CD4-positive, alpha-beta T cell (primary cell): ENCODE data around the gene TIMP4. TPM values are rescaled to one million over a fixed set of nuclear protein-coding genes. Genes with fewer than 3 reads are reported as not detected.

Experiments
- ATAC-seq: fragments of 200-7000 bp; cut with Tn5 transposase; one replicate; pipeline ENCODE4 v1.10.0; 2022; ENCODE audit warnings: mild to moderate bottlenecking; ENCODE audit not compliant: poor library complexity
- CTCF ChIA-PET: fragments of 350-600 bp; sonication (Branson Sonifier 250); formaldehyde crosslinking; loops from one replicate; lab custom pipeline; 2021; ENCODE audit warnings: antibody characterized with exemption, inconsistent platforms; lab: Charles Lee
- POLR2A ChIA-PET: fragments of 350-600 bp; sonication (Branson Sonifier 250); formaldehyde crosslinking; loops from one replicate; lab custom pipeline; 2021; ENCODE audit warnings: antibody characterized with exemption, inconsistent platforms; lab: Charles Lee
- DNase-seq, 14 experiments: peaks; one replicate each; pipeline ENCODE4 v3.0.0-alpha.2; 2013 to 2020; ENCODE audit warnings: mixed read lengths in 2 of 14
- H3K27ac ChIP-seq, 2 donors: one replicate each; pipeline versions ENCODE4 v1.5.1 to v1.7.0; 2013; ENCODE audit warnings: low read length in 2 of 2, low read depth in 1 of 2, mild to moderate bottlenecking in 1 of 2
- H3K27me3 ChIP-seq, 2 experiments: 1 replicate in 1 of 2; 2 replicates in 1 of 2; pipeline versions ENCODE4 v1.6.1 to v1.7.0; 2013; ENCODE audit warnings: low read length in 2 of 2, control low read depth in 1 of 2, mild to moderate bottlenecking in 1 of 2, moderate library complexity in 1 of 2; ENCODE audit not compliant: insufficient read depth in 2 of 2, control insufficient read depth in 1 of 2
- H3K36me3 ChIP-seq: one replicate; pipeline ENCODE4 v1.6.1; 2013; ENCODE audit warnings: low read length, control low read depth; ENCODE audit not compliant: insufficient read depth
- H3K4me1 ChIP-seq: one replicate; pipeline ENCODE4 v1.6.1; 2013; ENCODE audit warnings: low read length, control low read depth; ENCODE audit not compliant: insufficient read depth
- H3K4me3 ChIP-seq: one replicate; pipeline ENCODE4 v1.5.1; 2013; ENCODE audit warnings: mild to moderate bottlenecking, low read length, moderate library complexity
- H3K9me3 ChIP-seq, 2 experiments: 1 replicate in 1 of 2; 2 replicates in 1 of 2; pipeline versions ENCODE4 v1.6.1 to v1.7.0; 2013; ENCODE audit warnings: low read length in 2 of 2, mild to moderate bottlenecking in 2 of 2, control low read depth in 1 of 2, moderate library complexity in 1 of 2; ENCODE audit not compliant: control insufficient read depth in 1 of 2, insufficient read depth in 1 of 2
- H3K27ac Mint-ChIP-seq: one replicate; pipeline ENCODE4 v1.8.0; 2020; ENCODE audit warnings: mixed read lengths
- H3K27me3 Mint-ChIP-seq: one replicate; pipeline ENCODE4 v1.8.0; 2021; ENCODE audit warnings: mixed read lengths
- H3K36me3 Mint-ChIP-seq: one replicate; pipeline ENCODE4 v1.8.0; 2021; ENCODE audit warnings: low read depth, mixed read lengths
- H3K4me1 Mint-ChIP-seq: one replicate; pipeline ENCODE4 v1.8.0; 2021; ENCODE audit warnings: low read depth, mixed read lengths
- H3K4me3 Mint-ChIP-seq: one replicate; pipeline ENCODE4 v1.8.0; 2020; ENCODE audit warnings: mild to moderate bottlenecking, mixed read lengths
- H3K9me3 Mint-ChIP-seq: one replicate; pipeline ENCODE4 v1.8.0; 2020; ENCODE audit warnings: mixed read lengths
- intact Hi-C, 2 experiments: fragments of 100-400 bp; cut with DNase I in 1 of 2; cut with micrococcal nuclease in 1 of 2; formaldehyde crosslinking; loops; one replicate each; pipeline versions ENCODE4 v1.15.1 to v1.9.0; 2023 to 2025; cut with DNase I, micrococcal nuclease
- total RNA-seq, 174 experiments: library from RNA in 2 of 174; stranded (reverse) in 2 of 174; gene quantifications; one replicate each; pipeline ENCODE4 v1.2.3 and lab custom pipeline; 2021 to 2026
- TF ChIP-seq, protein P1 (sequence below): fragments of 200-600 bp; IDR thresholded peaks from one replicate; pipeline ENCODE4 v1.8.0; 2022; ENCODE audit warnings: antibody characterized with exemption, mild to moderate bottlenecking

Gene TIMP4
- total RNA-seq, 2 experiments from 2014 or later, result not detected

DNA sequence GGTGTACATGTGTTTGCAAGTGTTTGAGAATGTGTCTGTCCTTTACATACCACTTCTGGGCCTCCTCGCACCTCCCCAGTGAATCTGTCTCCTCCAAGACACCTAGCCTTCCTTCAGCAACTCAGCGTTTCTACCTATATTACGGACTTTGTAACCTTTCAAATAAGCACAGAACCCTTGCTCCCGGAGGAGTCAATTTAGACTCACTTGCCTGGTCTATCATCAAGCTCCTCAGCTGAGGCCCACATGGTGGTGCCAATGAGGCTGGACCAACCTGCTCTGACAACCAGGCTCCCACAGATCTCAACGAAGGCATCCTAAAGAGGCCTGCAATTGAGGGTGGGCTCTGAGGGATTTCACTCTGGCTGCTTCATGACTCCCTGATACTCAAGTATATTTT, 32.8 kb upstream of the TIMP4 start:
- H3K27ac Mint-ChIP-seq, result no peak overlapping the region
- no peaks in the 10 kb centered on the region for H3K9me3 ChIP-seq
- no peaks in the 10 kb centered on the region for H3K36me3 ChIP-seq
- H3K4me1 ChIP-seq, result peaks cover 16% of the 10 kb centered on the region
- ChIA-PET POLR2A (no interaction called here), CTCF (no interaction called here)
- H3K27me3 Mint-ChIP-seq, result no peaks in the 10 kb centered on the region
- H3K36me3 Mint-ChIP-seq, result no peaks in the 10 kb centered on the region
- ATAC-seq, result no peak
- no peak overlapping the region for H3K4me3 ChIP-seq
- no peaks in the 10 kb centered on the region for H3K9me3 Mint-ChIP-seq
- no peak overlapping the region for H3K4me3 Mint-ChIP-seq
- no peak overlapping the region for H3K27ac ChIP-seq
- DNase-seq, result no peak
- H3K27me3 ChIP-seq, result no peaks in the 10 kb centered on the region
- TF ChIP-seq, protein P1, sequence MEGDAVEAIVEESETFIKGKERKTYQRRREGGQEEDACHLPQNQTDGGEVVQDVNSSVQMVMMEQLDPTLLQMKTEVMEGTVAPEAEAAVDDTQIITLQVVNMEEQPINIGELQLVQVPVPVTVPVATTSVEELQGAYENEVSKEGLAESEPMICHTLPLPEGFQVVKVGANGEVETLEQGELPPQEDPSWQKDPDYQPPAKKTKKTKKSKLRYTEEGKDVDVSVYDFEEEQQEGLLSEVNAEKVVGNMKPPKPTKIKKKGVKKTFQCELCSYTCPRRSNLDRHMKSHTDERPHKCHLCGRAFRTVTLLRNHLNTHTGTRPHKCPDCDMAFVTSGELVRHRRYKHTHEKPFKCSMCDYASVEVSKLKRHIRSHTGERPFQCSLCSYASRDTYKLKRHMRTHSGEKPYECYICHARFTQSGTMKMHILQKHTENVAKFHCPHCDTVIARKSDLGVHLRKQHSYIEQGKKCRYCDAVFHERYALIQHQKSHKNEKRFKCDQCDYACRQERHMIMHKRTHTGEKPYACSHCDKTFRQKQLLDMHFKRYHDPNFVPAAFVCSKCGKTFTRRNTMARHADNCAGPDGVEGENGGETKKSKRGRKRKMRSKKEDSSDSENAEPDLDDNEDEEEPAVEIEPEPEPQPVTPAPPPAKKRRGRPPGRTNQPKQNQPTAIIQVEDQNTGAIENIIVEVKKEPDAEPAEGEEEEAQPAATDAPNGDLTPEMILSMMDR, result no peak
- H3K4me1 Mint-ChIP-seq, result peaks cover 6% of the 10 kb centered on the region
- intact Hi-C loops, result no loop called here

DNA sequence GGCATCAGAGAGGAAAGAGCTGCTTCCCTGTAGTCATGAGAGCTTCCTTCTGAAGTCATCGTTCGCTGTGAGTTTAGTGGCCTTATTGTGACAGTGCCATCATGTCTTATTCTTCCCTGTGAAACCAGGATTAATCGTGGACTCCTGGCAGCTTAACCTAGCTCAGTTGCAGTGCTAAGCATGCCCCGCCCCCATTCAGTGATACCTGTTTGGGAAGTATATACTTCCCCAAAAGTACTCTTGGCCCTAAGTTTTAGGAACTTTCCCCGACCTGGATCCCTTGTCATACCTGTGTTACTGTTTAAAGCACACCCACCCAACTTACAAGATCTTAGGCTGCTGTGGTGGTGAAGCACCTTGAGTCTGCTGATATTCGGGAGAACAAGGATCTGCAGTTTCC, 32.1 kb upstream of the TIMP4 start:
- DNase-seq (no peak), ATAC-seq (no peak)
- Histone ChIP-seq H3K27ac (no peak overlapping the region), H3K36me3 (no peaks in the 10 kb centered on the region), H3K4me3 (no peak overlapping the region), H3K9me3 (no peaks in the 10 kb centered on the region), H3K27me3 (no peaks in the 10 kb centered on the region), H3K4me1 (peaks cover 16% of the 10 kb centered on the region)
- no peaks in the 10 kb centered on the region for H3K36me3 Mint-ChIP-seq
- intact Hi-C loops, result no loop called here
- CTCF ChIA-PET, result no interaction called here
- no peaks in the 10 kb centered on the region for H3K9me3 Mint-ChIP-seq
- no peak overlapping the region for H3K27ac Mint-ChIP-seq
- H3K27me3 Mint-ChIP-seq, result no peaks in the 10 kb centered on the region
- H3K4me1 Mint-ChIP-seq, result peaks cover 6% of the 10 kb centered on the region
- POLR2A ChIA-PET, result no interaction called here
- no peak overlapping the region for H3K4me3 Mint-ChIP-seq
- TF ChIP-seq, protein P1, result no peak

DNA sequence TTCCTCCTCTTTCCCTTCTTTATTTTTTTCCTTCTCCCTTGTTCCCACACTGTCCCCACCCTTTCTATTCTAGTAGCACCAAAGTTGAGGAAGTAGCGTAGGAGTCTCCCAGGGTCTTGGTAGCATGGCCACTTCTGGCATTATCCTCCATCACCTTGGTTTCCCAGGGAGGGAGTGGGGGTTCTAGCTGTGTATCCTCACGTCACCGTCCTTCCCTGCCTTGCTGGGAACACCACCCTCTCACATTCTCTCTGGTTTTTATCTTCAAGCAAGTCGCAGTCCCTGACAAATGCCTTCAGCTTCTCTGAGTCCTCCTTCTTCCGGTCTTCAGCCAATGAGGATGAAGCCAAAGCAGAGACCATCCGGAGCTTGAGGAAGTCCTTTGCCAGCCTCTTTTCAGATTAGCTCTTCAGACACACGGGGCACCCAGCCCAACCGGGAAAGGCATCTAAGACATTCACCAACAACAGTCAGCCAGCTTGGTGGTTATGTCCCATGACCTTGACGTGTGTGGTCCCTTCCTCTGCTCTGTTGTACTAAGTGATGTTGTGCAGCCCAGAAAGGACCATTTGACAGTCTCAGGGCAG, 31.6 kb upstream of the TIMP4 start:
- Histone ChIP-seq H3K27me3 (no peaks in the 10 kb centered on the region), H3K36me3 (no peaks in the 10 kb centered on the region), H3K27ac (no peak overlapping the region), H3K9me3 (no peaks in the 10 kb centered on the region), H3K4me1 (peaks cover 16% of the 10 kb centered on the region), H3K4me3 (no peak overlapping the region)
- Mint-ChIP-seq H3K27me3 (no peaks in the 10 kb centered on the region), H3K27ac (no peak overlapping the region), H3K4me3 (no peak overlapping the region), H3K36me3 (no peaks in the 10 kb centered on the region), H3K4me1 (peaks cover 6% of the 10 kb centered on the region), H3K9me3 (no peaks in the 10 kb centered on the region)
- intact Hi-C loops, result no loop called here
- ChIA-PET CTCF (no interaction called here), POLR2A (no interaction called here)
- no peak for DNase-seq
- no peak for ATAC-seq
- TF ChIP-seq, protein P1, result no peak
